Caco-2 (cell line): ENCODE results near the gene GGTLC1. TPM values are rescaled to one million over a fixed set of nuclear protein-coding genes. Genes with fewer than 3 reads are reported as not detected.

ENCODE experiments used
- BruUV-seq: library from RNA; stranded (reverse); fragments of 400-500 nt; replicated peaks from 2 replicates; lab custom pipeline; 2021; lab: Mats Ljungman, UMichigan
- CTCF ChIA-PET: fragments of 300-600 bp; sonication (Branson Sonifier 250); formaldehyde crosslinking; loops from one replicate; lab custom pipeline; 2022; ENCODE audit warnings: antibody characterized with exemption; lab: Charles Lee
- POLR2A ChIA-PET: fragments of 300-600 bp; sonication (Branson Sonifier 250); formaldehyde crosslinking; loops from one replicate; lab custom pipeline; 2022; ENCODE audit warnings: antibody characterized with exemption; lab: Charles Lee
- DNase-seq, 2 experiments: peaks; one replicate each; pipeline versions ENCODE4 v3.0.0 to v3.0.0-alpha.2; 2020 to 2022
- H3K27me3 ChIP-seq: replicated peaks from 2 replicates; pipeline ENCODE4 v1.6.0; 2011; ENCODE audit warnings: low read length; ENCODE audit not compliant: control insufficient read depth, insufficient read depth
- H3K36me3 ChIP-seq: 2 replicates; pipeline ENCODE4 v1.5.1; 2011; ENCODE audit warnings: low read length; ENCODE audit not compliant: control insufficient read depth, insufficient read depth
- H3K4me1 ChIP-seq: fragments of 250-450 bp; sonication (Bioruptor Pico); 2 replicates; pipeline ENCODE4 v1.5.1; 2020; ENCODE audit warnings: mild to moderate bottlenecking
- H3K4me3 ChIP-seq: 2 replicates; pipeline ENCODE4 v1.5.1; 2011; ENCODE audit warnings: low read depth, mild to moderate bottlenecking, control low read depth, low read length
- H3K9me3 ChIP-seq: fragments of 250-450 bp; sonication (Bioruptor Pico); 2 replicates; pipeline ENCODE4 v1.5.1; 2020; ENCODE audit warnings: mild to moderate bottlenecking, moderate library complexity
- H3K27ac Mint-ChIP-seq: one replicate; pipeline ENCODE4 v1.8.0; 2022; ENCODE audit warnings: mixed read lengths; ENCODE audit not compliant: unreplicated experiment
- H3K27me3 Mint-ChIP-seq: one replicate; pipeline ENCODE4 v1.8.0; 2022; ENCODE audit warnings: mixed read lengths; ENCODE audit not compliant: insufficient read depth, unreplicated experiment
- H3K36me3 Mint-ChIP-seq: one replicate; pipeline ENCODE4 v1.8.0; 2022; ENCODE audit warnings: mild to moderate bottlenecking, mixed read lengths; ENCODE audit not compliant: insufficient read depth, unreplicated experiment
- H3K4me1 Mint-ChIP-seq: one replicate; pipeline ENCODE4 v1.8.0; 2022; ENCODE audit warnings: low read depth, mixed read lengths; ENCODE audit not compliant: unreplicated experiment
- H3K4me3 Mint-ChIP-seq: one replicate; pipeline ENCODE4 v1.8.0; 2022; ENCODE audit warnings: mild to moderate bottlenecking, moderate library complexity, mixed read lengths; ENCODE audit not compliant: unreplicated experiment
- H3K9me3 Mint-ChIP-seq: one replicate; pipeline ENCODE4 v1.8.0; 2022; ENCODE audit warnings: mixed read lengths; ENCODE audit not compliant: unreplicated experiment
- intact Hi-C: fragments of 100-400 bp; cut with micrococcal nuclease; formaldehyde crosslinking; loops from one replicate; pipeline ENCODE4 v1.10.0; 2022; ENCODE audit not compliant: unreplicated experiment
- total RNA-seq: library from RNA; stranded (reverse); gene quantifications from 2 replicates; pipeline ENCODE4 v1.2.3, GENCODE V29; 2022
- TF ChIP-seq, protein P1 (sequence below), 2 experiments: fragments of 200-600 bp in 1 of 2; IDR thresholded peaks; 1 replicate in 1 of 2; 2 replicates in 1 of 2; pipeline versions ENCODE4 v1.5.1 to v1.8.0; 2011 to 2022; ENCODE audit warnings: antibody characterized with exemption in 1 of 2, control low read depth in 1 of 2, inconsistent platforms in 1 of 2, low read depth in 1 of 2, low read length in 1 of 2, mild to moderate bottlenecking in 1 of 2, moderate library complexity in 1 of 2; ENCODE audit not compliant: insufficient read depth in 1 of 2, severe bottlenecking in 1 of 2, unreplicated experiment in 1 of 2

Gene GGTLC1
- total RNA-seq, 1 experiment from 2014 or later: 0.68 TPM

DNA sequence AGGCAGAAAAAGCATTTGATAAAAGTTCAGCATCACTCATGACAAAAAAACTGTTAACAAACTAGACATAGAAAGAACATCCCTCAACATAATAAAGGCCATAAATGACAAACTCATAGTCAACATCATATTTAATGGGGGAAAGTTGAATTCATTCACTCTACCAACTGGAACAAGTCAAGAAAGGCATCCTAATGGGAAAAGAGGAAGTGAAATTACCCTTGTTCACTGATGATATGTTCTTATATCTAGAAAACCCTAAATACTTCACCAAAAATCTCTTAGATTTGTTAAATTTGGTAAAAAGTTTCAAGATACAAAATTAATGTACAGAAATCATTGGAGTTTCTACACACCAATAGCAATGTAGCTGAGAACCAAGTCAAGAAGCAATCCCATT, 48.9 kb downstream of the GGTLC1 start:
- Mint-ChIP-seq H3K36me3 (no peaks in the 10 kb centered on the region), H3K4me1 (no peaks in the 10 kb centered on the region), H3K9me3 (no peaks in the 10 kb centered on the region), H3K27me3 (peaks cover under 1% of the 10 kb centered on the region), H3K27ac (no peak overlapping the region), H3K4me3 (no peak overlapping the region)
- ChIA-PET POLR2A (no interaction called here), CTCF (interaction anchor here (0.7 kb wide), 1 partner anchor 609 kb away, joined by 3 read pairs; no protein-coding TSS in a partner anchor)
- intact Hi-C loops: loop anchor here (5.0 kb wide), 1 partner anchor 43 kb away; no protein-coding TSS in a partner anchor
- Histone ChIP-seq H3K4me1 (no peaks in the 10 kb centered on the region), H3K36me3 (no peaks in the 10 kb centered on the region), H3K4me3 (no peak overlapping the region), H3K27me3 (no peaks in the 10 kb centered on the region), H3K9me3 (no peaks in the 10 kb centered on the region)
- TF ChIP-seq, protein P1, sequence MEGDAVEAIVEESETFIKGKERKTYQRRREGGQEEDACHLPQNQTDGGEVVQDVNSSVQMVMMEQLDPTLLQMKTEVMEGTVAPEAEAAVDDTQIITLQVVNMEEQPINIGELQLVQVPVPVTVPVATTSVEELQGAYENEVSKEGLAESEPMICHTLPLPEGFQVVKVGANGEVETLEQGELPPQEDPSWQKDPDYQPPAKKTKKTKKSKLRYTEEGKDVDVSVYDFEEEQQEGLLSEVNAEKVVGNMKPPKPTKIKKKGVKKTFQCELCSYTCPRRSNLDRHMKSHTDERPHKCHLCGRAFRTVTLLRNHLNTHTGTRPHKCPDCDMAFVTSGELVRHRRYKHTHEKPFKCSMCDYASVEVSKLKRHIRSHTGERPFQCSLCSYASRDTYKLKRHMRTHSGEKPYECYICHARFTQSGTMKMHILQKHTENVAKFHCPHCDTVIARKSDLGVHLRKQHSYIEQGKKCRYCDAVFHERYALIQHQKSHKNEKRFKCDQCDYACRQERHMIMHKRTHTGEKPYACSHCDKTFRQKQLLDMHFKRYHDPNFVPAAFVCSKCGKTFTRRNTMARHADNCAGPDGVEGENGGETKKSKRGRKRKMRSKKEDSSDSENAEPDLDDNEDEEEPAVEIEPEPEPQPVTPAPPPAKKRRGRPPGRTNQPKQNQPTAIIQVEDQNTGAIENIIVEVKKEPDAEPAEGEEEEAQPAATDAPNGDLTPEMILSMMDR (IDR thresholded peaks at IDR 0.05; ENCODE audit: insufficient read depth in 1 of 2, low read depth in 1 of 2, low read length in 1 of 2, severe bottlenecking in 1 of 2, unreplicated experiment in 1 of 2): no peak
- no TSS peak for BruUV-seq
- DNase-seq: no peak

DNA sequence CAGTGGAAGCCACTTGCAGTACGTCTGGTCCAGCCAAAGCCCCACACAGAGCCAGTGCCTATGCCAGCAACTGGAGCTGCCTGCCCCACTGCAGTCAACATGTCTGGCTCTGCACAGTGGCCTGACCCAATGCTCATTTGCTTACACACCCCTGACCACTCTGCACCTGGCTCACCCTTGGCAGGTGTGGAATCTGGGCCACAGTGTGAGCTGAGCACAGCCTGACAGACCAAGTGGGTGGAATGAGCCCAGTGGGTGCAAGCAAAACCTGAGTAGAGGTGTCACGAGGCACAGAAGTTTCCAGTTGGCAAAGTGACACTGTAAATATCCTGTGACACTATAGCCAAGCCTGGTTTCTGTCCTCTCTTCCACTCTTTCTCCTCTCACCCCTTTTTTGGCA, 49.5 kb downstream of the GGTLC1 start:
- peaks cover 6% of the 10 kb centered on the region for H3K27me3 Mint-ChIP-seq
- no peaks in the 10 kb centered on the region for H3K9me3 Mint-ChIP-seq
- H3K4me3 ChIP-seq: no peak overlapping the region
- ChIA-PET CTCF (interaction anchor here (0.7 to 2.4 kb wide), 4 partner anchors 59 to 610 kb away, joined by 3 to 15 read pairs (median 7); no protein-coding TSS in a partner anchor), POLR2A (no interaction called here)
- H3K9me3 ChIP-seq: no peaks in the 10 kb centered on the region
- no peak for DNase-seq
- H3K36me3 ChIP-seq: no peaks in the 10 kb centered on the region
- no peaks in the 10 kb centered on the region for H3K27me3 ChIP-seq
- H3K4me3 Mint-ChIP-seq: no peak overlapping the region
- H3K4me1 Mint-ChIP-seq: no peaks in the 10 kb centered on the region
- no peaks in the 10 kb centered on the region for H3K36me3 Mint-ChIP-seq
- TF ChIP-seq, protein P1 (IDR thresholded peaks at IDR 0.05; ENCODE audit: insufficient read depth in 1 of 2, low read depth in 1 of 2, low read length in 1 of 2, severe bottlenecking in 1 of 2, unreplicated experiment in 1 of 2): no peak
- H3K4me1 ChIP-seq: no peaks in the 10 kb centered on the region
- intact Hi-C loops: loop anchor here (5.0 kb wide), 1 partner anchor 43 kb away; no protein-coding TSS in a partner anchor
- H3K27ac Mint-ChIP-seq: no peak overlapping the region
- no TSS peak for BruUV-seq

DNA sequence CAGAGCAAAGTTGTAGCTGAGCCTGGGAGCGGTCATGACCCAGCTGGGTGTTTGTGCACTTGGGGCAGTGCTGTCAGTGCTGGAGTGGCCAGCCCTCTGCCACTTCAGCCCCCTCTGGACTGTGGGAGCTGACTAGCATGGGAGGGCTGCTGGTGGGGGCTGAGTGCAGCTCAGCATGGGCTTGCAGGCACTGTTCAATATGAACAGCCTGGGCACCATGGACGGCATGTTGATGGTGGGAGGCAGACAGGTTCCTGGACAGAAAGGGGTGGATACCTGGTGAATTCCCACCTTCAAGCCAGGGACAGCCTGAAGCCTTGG, 50.5 kb downstream of the GGTLC1 start:
- CTCF ChIA-PET: interaction anchor here (0.8 to 2.4 kb wide), 6 partner anchors 26 to 843 kb away, joined by 3 to 15 read pairs (median 4); no protein-coding TSS in a partner anchor
- H3K9me3 Mint-ChIP-seq: no peaks in the 10 kb centered on the region
- H3K27me3 ChIP-seq: no peaks in the 10 kb centered on the region

More for the DNA sequence above, 50.5 kb downstream of the GGTLC1 start:
- Histone ChIP-seq H3K9me3 (no peaks in the 10 kb centered on the region), H3K4me1 (no peaks in the 10 kb centered on the region), H3K36me3 (no peaks in the 10 kb centered on the region), H3K4me3 (no peak overlapping the region)
- no peaks in the 10 kb centered on the region for H3K36me3 Mint-ChIP-seq
- TF ChIP-seq, protein P1 (IDR thresholded peaks at IDR 0.05; ENCODE audit: insufficient read depth in 1 of 2, low read depth in 1 of 2, low read length in 1 of 2, severe bottlenecking in 1 of 2, unreplicated experiment in 1 of 2): no peak
- no peak overlapping the region for H3K4me3 Mint-ChIP-seq
- no TSS peak for BruUV-seq
- DNase-seq: no peak
- no peak overlapping the region for H3K27ac Mint-ChIP-seq
- H3K27me3 Mint-ChIP-seq: peaks cover 6% of the 10 kb centered on the region
- no peaks in the 10 kb centered on the region for H3K4me1 Mint-ChIP-seq
- intact Hi-C loops: loop anchor here (5.0 kb wide), 1 partner anchor 44 kb away; no protein-coding TSS in a partner anchor
- POLR2A ChIA-PET: no interaction called here
